ENCODE data around the gene TK2. TPM values are rescaled to one million over a fixed set of nuclear protein-coding genes. Genes with fewer than 3 reads are reported as not detected.

The TK2 gene
- total and polyA plus RNA-seq, 9 of the 15 experiments (the other 6 are each of a cell fraction or from before 2014, with no cell fraction given), result 1.1 to 10.2 (median 5.3) TPM

GRCh38 chr16:66549284-66550131, at the start of gene TK2 (continued):
- peak; percentile 90; the same call in 1 of the 2 replicates for TF ChIP-seq RERE (CRISPR knock-in tag; IDR thresholded peaks at IDR 0.05; ENCODE audit: borderline replicate concordance)
- TF ChIP-seq, protein P1, sequence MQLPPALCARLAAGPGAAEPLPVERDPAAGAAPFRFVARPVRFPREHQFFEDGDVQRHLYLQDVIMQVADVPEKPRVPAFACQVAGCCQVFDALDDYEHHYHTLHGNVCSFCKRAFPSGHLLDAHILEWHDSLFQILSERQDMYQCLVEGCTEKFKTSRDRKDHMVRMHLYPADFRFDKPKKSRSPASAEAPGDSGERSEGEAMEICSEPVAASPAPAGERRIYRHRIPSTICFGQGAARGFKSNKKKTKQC (CRISPR knock-in tag; IDR thresholded peaks at IDR 0.05), result peak; percentile 21; the same call in 1 of the 2 replicates
- TF ChIP-seq SNIP1 (IDR thresholded peaks at IDR 0.05; ENCODE audit: low read depth), result no peak
- no peak for TF ChIP-seq CBX3 (IDR thresholded peaks at IDR 0.05; ENCODE audit: borderline replicate concordance in 1 of 2, low read length in 2 of 2)
- peak; percentile 60 for TF ChIP-seq SIN3B (IDR thresholded peaks at IDR 0.05; ENCODE audit: low read depth)
- TF ChIP-seq ZBTB34 (CRISPR knock-in tag; IDR thresholded peaks at IDR 0.05), result no peak
- TF ChIP-seq BCOR (IDR thresholded peaks at IDR 0.05), result no peak
- peak; percentile 53 for TF ChIP-seq PHF20 (IDR thresholded peaks at IDR 0.05; ENCODE audit: partially characterized antibody)
- TF ChIP-seq CCAR2 (IDR thresholded peaks at IDR 0.05; ENCODE audit: low read depth, low read length), result no peak
- TF ChIP-seq BRCA1 (IDR thresholded peaks at IDR 0.05), result no peak
- TF ChIP-seq BRCA1 (CRISPR knock-in tag; IDR thresholded peaks at IDR 0.05), result 0 out of 2 replicates have a peak, but pooled peaks have one; percentile 28
- peak; percentile 71 for TF ChIP-seq RBM22 (IDR thresholded peaks at IDR 0.05; ENCODE audit: low read depth, low read length, poor library complexity, severe bottlenecking)
- TF ChIP-seq CHD1 (IDR thresholded peaks at IDR 0.05; ENCODE audit: low read length), result peak; percentile 60
- TF ChIP-seq PHF8 (IDR thresholded peaks at IDR 0.05; ENCODE audit: borderline replicate concordance, low read length), result peak; percentile 90
- peak; percentile 74; the same call in 1 of the 2 replicates for TF ChIP-seq ILF3 (IDR thresholded peaks at IDR 0.05; ENCODE audit: borderline replicate concordance)
- 0 out of 2 replicates have a peak, but pooled peaks have one; percentile 18 for TF ChIP-seq HDAC2 (IDR thresholded peaks at IDR 0.05)
- no peak for TF ChIP-seq ZNF143 (CRISPR knock-in tag; IDR thresholded peaks at IDR 0.05)
- TF ChIP-seq PURB (CRISPR knock-in tag; IDR thresholded peaks at IDR 0.05; ENCODE audit: low read depth), result no peak
- 0 out of 2 replicates have a peak, but pooled peaks have one; percentile 46 for TF ChIP-seq TAF7 (tag; IDR thresholded peaks at IDR 0.05)
- peak; percentile 20; the same call in 1 of the 2 replicates for TF ChIP-seq PHB (CRISPR knock-in tag; IDR thresholded peaks at IDR 0.05)
- no peak for TF ChIP-seq PPARD (CRISPR knock-in tag; IDR thresholded peaks at IDR 0.05)
- no peak for TF ChIP-seq NCOR1 (IDR thresholded peaks at IDR 0.05)
